Neural progenitor cell (in vitro differentiated cells): Measurements from ENCODE around the gene MORC2.

ENCODE experiments used
- EZH2phosphoT487 ChIP-seq: fragments of 200-600 bp; sonication (generic); IDR thresholded peaks from 2 replicates; pipeline ENCODE4 v1.6.1; 2017; ENCODE audit warnings: antibody characterized with exemption
- TF ChIP-seq, protein P1 (sequence below): fragments of 200-600 bp; sonication (generic); IDR thresholded peaks from 2 replicates; pipeline ENCODE4 v1.5.1; 2017; ENCODE audit warnings: antibody characterized with exemption, mild to moderate bottlenecking

DNA sequence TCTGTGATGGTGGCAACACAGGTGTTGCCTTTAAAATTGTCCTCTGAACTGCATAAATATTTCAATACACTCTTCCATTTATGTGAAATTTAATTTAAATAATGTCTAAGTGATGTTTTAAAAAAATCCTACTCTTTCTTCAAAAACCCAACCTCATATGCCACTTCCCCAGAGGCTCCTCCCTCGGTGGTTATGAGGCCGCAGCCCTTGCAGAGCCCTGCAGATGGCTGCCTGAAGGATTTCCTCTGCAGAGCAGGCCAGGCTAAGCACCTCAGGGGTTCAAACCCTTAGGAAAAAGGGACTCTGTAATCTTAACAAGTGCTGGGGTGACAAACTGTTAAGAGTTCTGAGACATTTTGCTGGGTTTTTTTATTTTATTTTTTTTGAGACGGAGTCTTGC is 25.2 kb downstream of the MORC2 start:
- TF ChIP-seq, protein P1, sequence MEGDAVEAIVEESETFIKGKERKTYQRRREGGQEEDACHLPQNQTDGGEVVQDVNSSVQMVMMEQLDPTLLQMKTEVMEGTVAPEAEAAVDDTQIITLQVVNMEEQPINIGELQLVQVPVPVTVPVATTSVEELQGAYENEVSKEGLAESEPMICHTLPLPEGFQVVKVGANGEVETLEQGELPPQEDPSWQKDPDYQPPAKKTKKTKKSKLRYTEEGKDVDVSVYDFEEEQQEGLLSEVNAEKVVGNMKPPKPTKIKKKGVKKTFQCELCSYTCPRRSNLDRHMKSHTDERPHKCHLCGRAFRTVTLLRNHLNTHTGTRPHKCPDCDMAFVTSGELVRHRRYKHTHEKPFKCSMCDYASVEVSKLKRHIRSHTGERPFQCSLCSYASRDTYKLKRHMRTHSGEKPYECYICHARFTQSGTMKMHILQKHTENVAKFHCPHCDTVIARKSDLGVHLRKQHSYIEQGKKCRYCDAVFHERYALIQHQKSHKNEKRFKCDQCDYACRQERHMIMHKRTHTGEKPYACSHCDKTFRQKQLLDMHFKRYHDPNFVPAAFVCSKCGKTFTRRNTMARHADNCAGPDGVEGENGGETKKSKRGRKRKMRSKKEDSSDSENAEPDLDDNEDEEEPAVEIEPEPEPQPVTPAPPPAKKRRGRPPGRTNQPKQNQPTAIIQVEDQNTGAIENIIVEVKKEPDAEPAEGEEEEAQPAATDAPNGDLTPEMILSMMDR: no peak
- TF ChIP-seq EZH2phosphoT487: no peak
